Caco-2 (cell line): ENCODE data around the gene RAPGEF2. TPM values are rescaled to one million over a fixed set of nuclear protein-coding genes. Genes with fewer than 3 reads are reported as not detected.

Experiments used
- BruUV-seq: library from RNA; stranded (reverse); fragments of 400-500 nt; replicated peaks from 2 replicates; lab custom pipeline; 2021; lab: Mats Ljungman, UMichigan
- CTCF ChIA-PET: fragments of 300-600 bp; sonication (Branson Sonifier 250); formaldehyde crosslinking; loops from one replicate; lab custom pipeline; 2022; ENCODE audit warnings: antibody characterized with exemption; lab: Charles Lee
- POLR2A ChIA-PET: fragments of 300-600 bp; sonication (Branson Sonifier 250); formaldehyde crosslinking; loops from one replicate; lab custom pipeline; 2022; ENCODE audit warnings: antibody characterized with exemption; lab: Charles Lee
- DNase-seq, 2 experiments: peaks; one replicate each; pipeline versions ENCODE4 v3.0.0 to v3.0.0-alpha.2; 2020 to 2022
- H3K27me3 ChIP-seq: replicated peaks from 2 replicates; pipeline ENCODE4 v1.6.0; 2011; ENCODE audit warnings: low read length; ENCODE audit not compliant: control insufficient read depth, insufficient read depth
- H3K36me3 ChIP-seq: 2 replicates; pipeline ENCODE4 v1.5.1; 2011; ENCODE audit warnings: low read length; ENCODE audit not compliant: control insufficient read depth, insufficient read depth
- H3K4me1 ChIP-seq: fragments of 250-450 bp; sonication (Bioruptor Pico); 2 replicates; pipeline ENCODE4 v1.5.1; 2020; ENCODE audit warnings: mild to moderate bottlenecking
- H3K4me3 ChIP-seq: 2 replicates; pipeline ENCODE4 v1.5.1; 2011; ENCODE audit warnings: low read depth, mild to moderate bottlenecking, control low read depth, low read length
- H3K9me3 ChIP-seq: fragments of 250-450 bp; sonication (Bioruptor Pico); 2 replicates; pipeline ENCODE4 v1.5.1; 2020; ENCODE audit warnings: mild to moderate bottlenecking, moderate library complexity
- H3K27ac Mint-ChIP-seq: one replicate; pipeline ENCODE4 v1.8.0; 2022; ENCODE audit warnings: mixed read lengths; ENCODE audit not compliant: unreplicated experiment
- H3K27me3 Mint-ChIP-seq: one replicate; pipeline ENCODE4 v1.8.0; 2022; ENCODE audit warnings: mixed read lengths; ENCODE audit not compliant: insufficient read depth, unreplicated experiment
- H3K36me3 Mint-ChIP-seq: one replicate; pipeline ENCODE4 v1.8.0; 2022; ENCODE audit warnings: mild to moderate bottlenecking, mixed read lengths; ENCODE audit not compliant: insufficient read depth, unreplicated experiment
- H3K4me1 Mint-ChIP-seq: one replicate; pipeline ENCODE4 v1.8.0; 2022; ENCODE audit warnings: low read depth, mixed read lengths; ENCODE audit not compliant: unreplicated experiment
- H3K4me3 Mint-ChIP-seq: one replicate; pipeline ENCODE4 v1.8.0; 2022; ENCODE audit warnings: mild to moderate bottlenecking, moderate library complexity, mixed read lengths; ENCODE audit not compliant: unreplicated experiment
- H3K9me3 Mint-ChIP-seq: one replicate; pipeline ENCODE4 v1.8.0; 2022; ENCODE audit warnings: mixed read lengths; ENCODE audit not compliant: unreplicated experiment
- CTCF ChIP-seq, 2 experiments: fragments of 200-600 bp in 1 of 2; IDR thresholded peaks; 1 replicate in 1 of 2; 2 replicates in 1 of 2; pipeline versions ENCODE4 v1.5.1 to v1.8.0; 2011 to 2022; ENCODE audit warnings: antibody characterized with exemption in 1 of 2, control low read depth in 1 of 2, inconsistent platforms in 1 of 2, low read depth in 1 of 2, low read length in 1 of 2, mild to moderate bottlenecking in 1 of 2, moderate library complexity in 1 of 2; ENCODE audit not compliant: insufficient read depth in 1 of 2, severe bottlenecking in 1 of 2, unreplicated experiment in 1 of 2
- intact Hi-C: fragments of 100-400 bp; cut with micrococcal nuclease; formaldehyde crosslinking; loops from one replicate; pipeline ENCODE4 v1.10.0; 2022; ENCODE audit not compliant: unreplicated experiment
- total RNA-seq: library from RNA; stranded (reverse); gene quantifications from 2 replicates; pipeline ENCODE4 v1.2.3, GENCODE V29; 2022

Gene RAPGEF2
- total RNA-seq, 1 experiment from 2014 or later, result 67.6 TPM

GRCh38 chr4:159145318-159145991 lies 42.6 kb downstream of the RAPGEF2 start:
- Histone ChIP-seq H3K4me1 (peaks cover 33% of the 10 kb centered on the region), H3K9me3 (no peaks in the 10 kb centered on the region), H3K4me3 (no peak overlapping the region), H3K27me3 (no peaks in the 10 kb centered on the region), H3K36me3 (no peaks in the 10 kb centered on the region)
- H3K27ac Mint-ChIP-seq, result no peak overlapping the region
- intact Hi-C loops, result loop anchor here (2.0 kb wide), 1 partner anchor 15 kb away; no protein-coding TSS in a partner anchor
- no TSS peak for BruUV-seq
- no peak for DNase-seq
- no peak for TF ChIP-seq CTCF (IDR thresholded peaks at IDR 0.05; ENCODE audit: insufficient read depth in 1 of 2, low read depth in 1 of 2, low read length in 1 of 2, severe bottlenecking in 1 of 2, unreplicated experiment in 1 of 2)
- no peak overlapping the region for H3K4me3 Mint-ChIP-seq
- CTCF ChIA-PET, result no interaction called here
- H3K36me3 Mint-ChIP-seq, result peaks cover 13% of the 10 kb centered on the region
- H3K9me3 Mint-ChIP-seq, result no peaks in the 10 kb centered on the region
- POLR2A ChIA-PET, result no interaction called here
- H3K27me3 Mint-ChIP-seq, result no peaks in the 10 kb centered on the region
- H3K4me1 Mint-ChIP-seq, result peaks cover 42% of the 10 kb centered on the region

- Histone ChIP-seq H3K4me1 (peaks cover 37% of the 10 kb centered on the region), H3K9me3 (no peaks in the 10 kb centered on the region), H3K36me3 (no peaks in the 10 kb centered on the region), H3K27me3 (no peaks in the 10 kb centered on the region), H3K4me3 (no peak overlapping the region)
- intact Hi-C loops, result loop anchor here (2.0 kb wide), 1 partner anchor 15 kb away; no protein-coding TSS in a partner anchor
- no peak for DNase-seq
- TF ChIP-seq CTCF (IDR thresholded peaks at IDR 0.05; ENCODE audit: insufficient read depth in 1 of 2, low read depth in 1 of 2, low read length in 1 of 2, severe bottlenecking in 1 of 2, unreplicated experiment in 1 of 2), result no peak
- Mint-ChIP-seq H3K27me3 (no peaks in the 10 kb centered on the region), H3K4me1 (peaks cover 41% of the 10 kb centered on the region), H3K9me3 (no peaks in the 10 kb centered on the region), H3K4me3 (no peak overlapping the region), H3K36me3 (peaks cover 13% of the 10 kb centered on the region), H3K27ac (no peak overlapping the region)
- BruUV-seq, result no TSS peak
- ChIA-PET POLR2A (no interaction called here), CTCF (no interaction called here)
These were observed 43.1 kb downstream of the RAPGEF2 start for GRCh38 chr4:159145992-159146330.

- intact Hi-C loops, result no loop called here
- DNase-seq, result no peak
- Mint-ChIP-seq H3K36me3 (peaks cover 15% of the 10 kb centered on the region), H3K4me1 (peaks cover 38% of the 10 kb centered on the region), H3K27ac (no peak overlapping the region), H3K4me3 (no peak overlapping the region), H3K9me3 (no peaks in the 10 kb centered on the region), H3K27me3 (no peaks in the 10 kb centered on the region)
- CTCF ChIA-PET, result no interaction called here
- no TSS peak for BruUV-seq
- Histone ChIP-seq H3K36me3 (no peaks in the 10 kb centered on the region), H3K9me3 (no peaks in the 10 kb centered on the region), H3K4me3 (no peak overlapping the region), H3K27me3 (no peaks in the 10 kb centered on the region), H3K4me1 (peaks cover 42% of the 10 kb centered on the region)
- POLR2A ChIA-PET, result no interaction called here
- no peak for TF ChIP-seq CTCF (IDR thresholded peaks at IDR 0.05; ENCODE audit: insufficient read depth in 1 of 2, low read depth in 1 of 2, low read length in 1 of 2, severe bottlenecking in 1 of 2, unreplicated experiment in 1 of 2)
These were observed 43.6 kb downstream of the RAPGEF2 start for GRCh38 chr4:159146488-159146887.
